ENCODE measurements around the gene SEMA3C. TPM values are rescaled to one million over a fixed set of nuclear protein-coding genes. Genes with fewer than 3 reads are reported as not detected.

Gene SEMA3C
- polyA plus RNA-seq, 10 donors: 134 to 202 (median 168) TPM

- DNase-seq: no peak
These were observed 170.3 kb downstream of the SEMA3C start for GRCh38 chr7:80748363-80749042.

DNA sequence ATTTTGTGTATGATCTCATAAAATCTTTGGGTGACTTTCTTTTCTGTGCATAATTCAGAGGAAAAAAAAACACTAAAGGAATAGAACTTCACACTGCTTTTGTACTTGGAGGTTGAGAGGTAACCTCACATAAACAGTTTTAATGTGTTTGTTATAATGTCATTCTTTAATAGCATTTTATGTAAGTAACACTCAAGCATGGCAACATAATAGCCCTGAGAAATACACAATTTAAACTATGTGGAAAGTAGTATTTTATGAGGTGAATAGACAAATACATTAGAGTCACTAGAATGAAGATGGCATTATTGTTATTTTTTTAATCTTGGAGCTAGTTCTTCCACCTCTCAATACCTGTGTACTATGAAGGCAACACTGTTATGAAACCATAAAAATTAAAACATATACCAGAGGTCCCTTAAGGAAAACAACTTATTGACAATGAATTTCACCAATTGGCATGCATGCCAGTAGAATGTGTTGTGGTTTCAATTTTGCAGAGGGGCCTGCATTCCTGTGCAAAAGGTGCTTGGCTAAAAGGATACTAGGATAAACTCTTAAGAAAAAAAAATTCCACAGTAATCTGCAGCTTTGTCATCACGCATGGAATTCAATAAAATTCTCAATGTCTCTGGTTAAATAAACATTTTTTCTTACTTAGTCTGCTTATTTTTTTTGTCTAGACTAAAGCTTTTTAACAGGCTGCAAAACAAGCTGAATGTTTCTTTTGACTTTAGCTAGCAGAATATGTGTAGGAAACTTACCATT is 177.9 kb downstream of the SEMA3C start:
- peak in 1 of 3 donors; percentile 48 for DNase-seq

DNA sequence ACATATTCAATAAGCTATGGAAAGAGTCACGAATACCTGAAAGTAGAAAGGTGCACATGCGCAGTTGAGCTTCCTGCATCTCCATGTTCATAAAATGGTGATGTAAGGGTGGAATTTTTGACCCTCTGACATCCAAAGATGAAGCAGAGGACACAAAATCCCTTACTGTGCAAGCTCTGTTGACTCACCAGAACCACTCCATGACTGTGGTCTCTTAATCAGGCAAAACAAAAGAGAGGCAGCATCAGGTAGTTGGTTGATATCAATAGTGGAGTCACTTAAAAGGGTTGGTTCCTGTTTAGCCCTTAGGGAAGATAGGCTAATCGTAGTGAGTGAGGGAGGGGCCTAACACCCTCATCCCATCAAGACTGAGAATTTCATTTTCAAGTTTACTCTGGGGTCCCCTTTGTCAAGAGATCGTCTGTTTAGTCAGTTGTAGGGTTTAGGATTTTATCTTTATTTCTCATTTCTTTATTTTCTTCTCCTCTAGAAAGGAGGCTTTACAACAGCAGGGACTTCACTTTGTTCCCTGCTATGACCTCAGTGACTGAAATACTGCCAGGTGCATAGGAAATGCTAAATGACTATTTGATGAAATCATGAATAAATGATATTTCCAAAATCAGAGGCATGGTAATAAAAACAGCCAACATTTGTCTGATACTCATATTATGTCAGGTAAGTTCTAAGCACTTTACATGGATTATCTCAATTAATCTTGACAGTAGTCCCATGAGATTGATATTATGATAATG is 182.3 kb downstream of the SEMA3C start:
- DNase-seq: peak in 2 of 3 donors; percentile 64 to 65

DNA sequence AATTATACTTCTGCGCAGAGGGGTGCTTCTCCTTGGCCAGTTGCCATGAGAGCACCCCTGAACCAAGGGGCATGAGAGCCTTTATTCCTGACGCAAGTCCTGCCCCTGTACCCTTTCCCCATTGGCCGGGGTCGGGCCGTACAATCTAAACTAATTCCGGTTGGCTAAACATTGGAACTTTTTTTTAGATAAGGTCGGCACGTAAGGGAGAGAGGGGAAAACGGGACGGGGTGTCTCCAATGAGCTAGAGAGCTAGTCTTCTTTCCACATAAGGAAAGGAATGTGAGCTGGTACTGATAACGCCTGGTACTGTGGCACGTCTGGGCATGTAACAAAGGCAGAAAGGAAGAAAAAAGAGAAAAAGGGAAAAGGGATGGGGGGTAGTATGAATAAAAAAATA is 183.5 kb downstream of the SEMA3C start:
- no peak for DNase-seq

- DNase-seq: peak in 1 of 3 donors; percentile 44
These were observed 184.8 kb downstream of the SEMA3C start for GRCh38 chr7:80734011-80734410.

DNA sequence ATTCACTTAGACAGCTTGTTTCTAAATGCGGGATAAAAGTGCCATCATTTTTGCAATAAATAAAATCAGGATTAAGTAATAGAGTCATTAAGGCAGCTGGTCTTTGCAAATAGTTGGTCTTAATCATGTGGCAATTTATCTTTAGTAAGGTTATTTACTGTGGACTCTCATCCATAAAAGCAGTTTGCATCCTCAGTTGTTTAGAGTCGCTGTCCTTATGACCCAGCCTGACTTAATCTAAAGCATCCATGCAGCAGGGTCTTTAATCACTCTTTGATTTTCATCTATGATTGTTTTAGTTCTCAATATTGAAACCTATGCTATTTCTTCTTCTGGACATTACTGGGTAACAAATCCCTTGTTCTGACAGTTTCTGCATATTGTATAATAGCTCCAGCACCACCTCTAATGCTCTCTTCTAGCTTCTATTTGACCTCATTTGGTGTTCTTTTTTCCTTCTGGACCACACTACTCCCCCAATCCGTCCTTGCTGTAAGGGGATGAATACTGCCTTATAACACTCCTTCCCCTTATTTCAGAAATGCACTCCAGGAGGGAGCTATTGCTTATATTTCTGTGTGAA is 185.4 kb downstream of the SEMA3C start:
- DNase-seq: no peak

GRCh38 chr7:80732630-80733029 is 186.2 kb downstream of the SEMA3C start:
- DNase-seq: no peak

- DNase-seq: no peak
These were observed 187.6 kb downstream of the SEMA3C start for GRCh38 chr7:80731281-80731680.

DNA sequence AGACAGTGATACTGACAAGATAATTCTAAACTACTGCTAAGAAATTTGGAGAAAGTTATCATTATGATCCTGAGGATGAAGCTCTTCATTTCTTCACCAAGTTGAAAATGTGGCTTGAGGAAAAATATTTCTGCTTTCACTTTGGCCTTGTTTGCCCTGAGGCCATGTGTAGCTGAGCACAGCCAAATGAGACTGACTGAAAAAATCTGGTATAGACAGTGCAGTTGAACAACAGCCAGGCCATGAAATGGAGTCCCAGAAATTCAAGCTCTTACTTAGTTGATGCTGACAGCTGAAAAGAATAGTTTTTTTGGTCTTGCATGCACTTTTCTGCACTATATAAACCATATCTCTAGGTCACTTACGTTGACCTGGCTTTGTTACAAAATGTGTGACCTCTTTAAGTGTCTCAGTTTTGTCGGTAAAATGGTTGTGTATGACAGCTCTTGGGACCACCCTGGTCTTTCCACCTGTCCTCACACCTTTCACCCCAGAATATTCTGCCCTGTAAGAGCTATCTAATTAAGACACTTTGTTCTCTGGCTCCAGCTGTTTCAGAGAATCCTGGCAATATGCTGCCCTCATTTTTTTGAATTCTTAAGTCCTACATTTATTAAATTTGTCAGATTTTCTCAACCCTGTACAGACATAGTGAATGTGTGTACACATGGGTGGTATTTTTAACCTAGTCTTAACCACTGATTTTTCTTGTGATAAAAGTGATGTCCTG is 189.1 kb downstream of the SEMA3C start:
- peak; percentile 80 to 94 (median 86) for DNase-seq

GRCh38 chr7:80726666-80727065 is 192.2 kb downstream of the SEMA3C start:
- DNase-seq: no peak

DNA sequence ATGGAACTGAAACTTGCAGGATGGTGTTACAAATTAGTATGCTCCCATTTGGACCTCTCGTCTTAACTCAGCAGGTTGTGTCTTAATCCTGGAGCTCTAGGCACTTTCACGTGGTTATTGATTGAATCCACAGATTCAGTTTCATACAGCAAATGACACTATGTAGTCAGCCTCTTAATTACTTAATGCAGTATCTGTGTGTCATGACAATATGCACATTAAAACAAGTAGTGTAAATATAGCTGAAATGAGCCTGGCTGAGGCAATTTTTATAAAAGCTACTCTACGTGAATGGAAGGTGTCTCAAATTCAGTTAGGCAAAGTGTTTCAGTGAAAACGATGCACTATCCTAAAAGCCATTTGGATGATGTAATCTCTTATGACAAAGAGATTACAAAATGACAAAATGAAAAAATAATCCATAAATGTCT is 193.7 kb downstream of the SEMA3C start:
- no peak for DNase-seq

- peak; percentile 91 to 96 (median 92) for DNase-seq
These were observed 194.5 kb downstream of the SEMA3C start for GRCh38 chr7:80724249-80724871.

DNA sequence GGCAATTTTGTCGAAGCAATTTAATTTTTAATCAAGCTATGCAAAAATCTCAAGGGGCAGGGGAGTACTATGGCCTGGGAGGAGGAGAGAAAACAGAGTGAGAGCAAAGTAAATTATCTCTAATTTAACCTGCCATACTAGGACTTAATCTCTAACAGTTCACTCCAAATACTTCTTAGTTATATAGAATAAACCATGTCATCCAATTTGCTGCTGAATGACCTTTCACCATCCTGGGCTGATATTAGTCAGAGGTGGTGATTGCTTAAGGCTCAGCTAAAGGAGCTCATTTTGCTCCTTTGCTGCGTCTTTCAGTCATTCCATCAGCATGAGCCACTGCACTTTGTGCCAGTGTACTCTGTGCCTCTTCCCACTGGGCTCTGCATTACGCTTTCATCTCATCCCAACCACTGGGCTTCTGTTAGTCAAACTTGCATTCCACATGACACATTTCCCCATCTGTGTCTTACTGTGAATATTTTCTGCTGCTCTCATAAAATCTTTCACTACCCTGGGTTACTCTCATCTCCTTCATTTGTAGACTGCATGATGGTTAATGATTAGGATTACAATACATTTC is 196.1 kb downstream of the SEMA3C start:
- peak; percentile 58 to 98 (median 65) for DNase-seq

- peak in 2 of 3 donors; percentile 35 to 62 for DNase-seq
These were observed 196.8 kb downstream of the SEMA3C start for GRCh38 chr7:80721883-80722615.

GRCh38 chr7:80720146-80720545 is 198.7 kb downstream of the SEMA3C start:
- DNase-seq: no peak

- peak in 1 of 3 donors; percentile 31 for DNase-seq
These were observed 199.6 kb downstream of the SEMA3C start for GRCh38 chr7:80719261-80719660.

DNA sequence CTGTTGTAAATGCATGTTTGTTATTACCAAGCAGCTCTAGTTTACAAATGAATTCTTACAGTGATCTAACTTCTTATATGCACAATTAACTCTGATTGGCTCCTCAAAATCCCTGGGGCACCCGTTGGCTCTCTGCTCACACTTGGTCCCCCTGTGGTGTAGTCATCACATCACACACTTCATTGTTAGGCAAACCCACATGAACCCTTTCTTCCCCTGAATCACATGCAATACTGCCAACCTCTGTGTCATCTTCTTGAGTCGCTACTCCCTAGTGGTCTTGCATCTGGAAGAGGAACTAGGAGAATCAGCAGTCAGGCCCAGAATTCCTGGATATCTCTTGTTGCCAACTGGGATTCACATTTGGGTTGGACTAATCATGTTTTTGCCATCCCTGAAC is 207.3 kb downstream of the SEMA3C start:
- peak; percentile 75 to 93 (median 87) for DNase-seq

DNA sequence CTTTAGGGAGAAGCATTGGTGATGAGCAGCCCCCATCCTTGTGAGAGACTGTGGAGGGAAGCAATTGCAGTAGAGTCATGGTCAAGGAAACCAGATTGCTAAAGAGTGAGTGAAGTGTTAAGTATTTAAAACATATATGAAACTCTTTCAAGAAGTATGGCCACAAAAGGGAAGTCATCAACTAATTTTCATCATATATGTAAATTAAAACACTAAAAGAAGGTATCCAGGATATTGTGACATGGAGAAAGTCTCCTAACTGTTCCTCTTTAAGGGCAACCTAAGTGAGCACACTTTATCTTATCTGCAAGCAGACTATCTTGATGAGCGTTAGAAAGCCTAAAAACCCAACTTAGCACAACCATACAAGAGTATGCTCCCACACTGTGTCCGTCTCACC is 210.7 kb downstream of the SEMA3C start:
- DNase-seq: no peak

DNA sequence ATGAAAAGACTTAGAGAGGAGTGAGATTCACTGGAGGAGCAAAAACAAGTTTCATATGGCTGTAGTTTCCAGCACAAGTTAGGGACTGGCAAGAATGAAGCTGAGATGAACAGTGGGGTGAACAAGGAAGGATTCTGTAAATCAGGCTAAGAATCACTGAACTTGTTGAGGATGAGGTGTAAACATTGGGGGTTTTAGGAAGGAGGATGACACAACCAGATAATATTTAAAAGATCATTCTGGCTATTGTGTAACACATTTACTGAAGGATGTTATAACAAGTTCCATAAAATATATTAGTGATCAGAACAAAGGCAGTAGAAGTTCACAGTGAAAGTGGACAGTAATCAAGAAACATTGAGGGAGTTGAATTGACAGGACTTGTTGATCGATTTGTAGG is 211.5 kb downstream of the SEMA3C start:
- DNase-seq: no peak

Measured in muscle of back (tissue), 11 donors.